ENCODE data around the gene ZNF491. TPM values are rescaled to one million over a fixed set of nuclear protein-coding genes. Genes with fewer than 3 reads are reported as not detected.

Gene ZNF491
- total and polyA plus RNA-seq, 12 donors, result 0.67 to 5.1 (median 2.6) TPM

- no peak for ATAC-seq
- no peak for DNase-seq
- H3K27me3 ChIP-seq, result no peaks in the 10 kb centered on the region
- peaks cover 0 to 18% (median 10%) of the 10 kb centered on the region in 9 donors for H3K4me1 ChIP-seq
- TF ChIP-seq CTCF (IDR thresholded peaks at IDR 0.05), result no peak
- WGBS, 2 donors, result 80 to 98% methylated on average over 3 of the region's 3 CpGs
- H3K4me3 ChIP-seq, result no peak overlapping the region
- no peak overlapping the region for H3K27ac ChIP-seq
- intact Hi-C loops (cut with DNase I), result no loop called here
- peaks cover 0 to 35% (median 0%) of the 10 kb centered on the region in 11 donors for H3K9me3 ChIP-seq
- H3K36me3 ChIP-seq, result peaks cover 0 to 20% (median 0%) of the 10 kb centered on the region in 9 donors
These were observed 55.0 kb downstream of the ZNF491 start for GRCh38 chr19:11853358-11853757.

- Histone ChIP-seq H3K27me3 (no peaks in the 10 kb centered on the region), H3K36me3 (peaks cover 0 to 33% (median 0%) of the 10 kb centered on the region in 9 donors), H3K4me1 (no peaks in the 10 kb centered on the region), H3K4me3 (no peak overlapping the region), H3K27ac (no peak overlapping the region), H3K9me3 (peaks cover 0 to 69% (median 0%) of the 10 kb centered on the region in 11 donors)
- 91 to 93% methylated on average over 12 of the region's 12 CpGs for WGBS, 2 donors
- intact Hi-C loops (cut with DNase I), result no loop called here
- no peak for TF ChIP-seq CTCF (IDR thresholded peaks at IDR 0.05)
- no peak for DNase-seq
- no peak for ATAC-seq
These were observed 58.4 kb downstream of the ZNF491 start for GRCh38 chr19:11856596-11857250.

Other genes starting within 250 kb of the ZNF491 start
- gene ELOF1, start 239.3 kb upstream of the ZNF491 start, total RNA-seq, result 10 to 100 TPM; 24.9 to 37.5 (median 30.9) TPM
- gene ELOF1, start 239.3 kb upstream of the ZNF491 start, polyA plus RNA-seq, result 10 to 100 TPM; 52.2 to 91.0 TPM
- gene ACP5, start 220.9 kb upstream of the ZNF491 start, total RNA-seq, result 10 to 100 TPM in 1 of 10 donors, 1 to 10 TPM in 7, under 1 TPM in 2; 0.80 to 22.7 (median 2.0) TPM
- 1 to 10 TPM; 1.9 to 4.0 TPM for gene ACP5, start 220.9 kb upstream of the ZNF491 start, polyA plus RNA-seq
- gene ZNF627, start 201.0 kb upstream of the ZNF491 start, total RNA-seq, result 1 to 10 TPM; 5.3 to 9.8 (median 6.7) TPM
- 1 to 10 TPM; 3.6 to 4.1 TPM for gene ZNF627, start 201.0 kb upstream of the ZNF491 start, polyA plus RNA-seq
- gene ZNF823, start 59.6 kb upstream of the ZNF491 start, total RNA-seq, result 1 to 10 TPM; 2.2 to 5.7 (median 3.3) TPM
- 1 to 10 TPM; 2.0 to 5.5 TPM for gene ZNF823, start 59.6 kb upstream of the ZNF491 start, polyA plus RNA-seq
- 1 to 10 TPM; 2.8 to 7.0 (median 5.2) TPM for gene ZNF441, start 31.5 kb upstream of the ZNF491 start, total RNA-seq
- gene ZNF441, start 31.5 kb upstream of the ZNF491 start, polyA plus RNA-seq, result 1 to 10 TPM; 1.7 to 5.6 TPM
- 1 to 10 TPM; 2.9 to 5.5 (median 4.3) TPM for gene ZNF440, start 15.8 kb downstream of the ZNF491 start, total RNA-seq
- gene ZNF440, start 15.8 kb downstream of the ZNF491 start, polyA plus RNA-seq, result 1 to 10 TPM; 1.6 to 9.5 TPM
- gene ZNF439, start 50.2 kb downstream of the ZNF491 start, total RNA-seq, result 1 to 10 TPM; 2.5 to 4.9 (median 3.9) TPM
- gene ZNF439, start 50.2 kb downstream of the ZNF491 start, polyA plus RNA-seq, result 10 to 100 TPM in 1 of 2 donors, 1 to 10 TPM in 1; 2.6 to 15.4 TPM
- gene ZNF69, start 89.3 kb downstream of the ZNF491 start, total RNA-seq, result 1 to 10 TPM; 1.6 to 5.1 (median 4.3) TPM
- gene ZNF69, start 89.3 kb downstream of the ZNF491 start, polyA plus RNA-seq, result 1 to 10 TPM; 2.1 to 6.5 TPM
- 1 to 10 TPM; 2.8 to 5.0 (median 4.4) TPM for gene ZNF700, start 126.6 kb downstream of the ZNF491 start, total RNA-seq
- gene ZNF700, start 126.6 kb downstream of the ZNF491 start, polyA plus RNA-seq, result 10 to 100 TPM in 1 of 2 donors, 1 to 10 TPM in 1; 2.4 to 11.3 TPM
- 1 to 10 TPM; 1.7 to 7.1 (median 4.8) TPM for gene ZNF763, start 166.5 kb downstream of the ZNF491 start, total RNA-seq
- 10 to 100 TPM in 1 of 2 donors, under 1 TPM in 1; 0.87 to 11.0 TPM for gene ZNF763, start 166.5 kb downstream of the ZNF491 start, polyA plus RNA-seq
- 1 to 10 TPM; 2.9 to 6.6 (median 4.1) TPM for gene ZNF433, start 237.2 kb downstream of the ZNF491 start, total RNA-seq
- 1 to 10 TPM; 2.4 to 9.3 TPM for gene ZNF433, start 237.2 kb downstream of the ZNF491 start, polyA plus RNA-seq

All from heart right ventricle (tissue), 16 donors.